ENCODE measurements around the gene EARS2.
"Not testable (repeated sequence)": the region's sequence is repeated elsewhere in the genome, so short reads cannot be mapped to it uniquely, and the experiment has no call there.

EARS2 gene

GRCh38 chr16:23498863-23499262 lies 58.3 kb downstream of the EARS2 start:
- DNase-seq, result peak in 3 of 42 donors; percentile 22 to 49 (median 24)
- intact Hi-C loops (cut with DNase I), result no loop called here

- intact Hi-C loops (cut with DNase I), result no loop called here
- DNase-seq, result no peak
Measured at GRCh38 chr16:23497543-23497868, 59.6 kb downstream of the EARS2 start.

GRCh38 chr16:23496821-23497542 lies 60.2 kb downstream of the EARS2 start:
- intact Hi-C loops (cut with DNase I), result no loop called here
- no peak for DNase-seq

- DNase-seq, result no peak
- intact Hi-C loops (cut with DNase I), result no loop called here
Measured at GRCh38 chr16:23495671-23496070, 61.5 kb downstream of the EARS2 start.

- no peak for DNase-seq
- intact Hi-C loops (cut with DNase I), result no loop called here
Measured at GRCh38 chr16:23494188-23494587, 63.0 kb downstream of the EARS2 start.

- intact Hi-C loops (cut with DNase I), result no loop called here
- DNase-seq, result no peak
Measured at GRCh38 chr16:23491490-23492391, 65.4 kb downstream of the EARS2 start.

- no peak for DNase-seq
- intact Hi-C loops (cut with DNase I), result no loop called here
Measured at GRCh38 chr16:23486480-23486879, 70.7 kb downstream of the EARS2 start.

- intact Hi-C loops (cut with DNase I), result no loop called here
- DNase-seq, result no peak
Measured at GRCh38 chr16:23485841-23486240, 71.3 kb downstream of the EARS2 start.

GRCh38 chr16:23485257-23485614 lies 71.9 kb downstream of the EARS2 start:
- intact Hi-C loops (cut with DNase I), result no loop called here

GRCh38 chr16:23484510-23485256 lies 72.5 kb downstream of the EARS2 start:
- intact Hi-C loops (cut with DNase I), result no loop called here
- DNase-seq, result no peak

More at GRCh38 chr16:23485257-23485614, 71.9 kb downstream of the EARS2 start:
- no peak for DNase-seq

- DNase-seq; intact Hi-C loops (cut with DNase I): not testable (repeated sequence)
Measured at GRCh38 chr16:23483492-23483891, 73.7 kb downstream of the EARS2 start.

- intact Hi-C loops (cut with DNase I), result no loop called here
- peak in 13 of 42 donors; percentile 22 to 56 (median 32) for DNase-seq
Measured at GRCh38 chr16:23482778-23483177, 74.4 kb downstream of the EARS2 start.

GRCh38 chr16:23480257-23480656 lies 76.9 kb downstream of the EARS2 start:
- DNase-seq, result no peak
- intact Hi-C loops (cut with DNase I), result no loop called here

- no peak for DNase-seq
- intact Hi-C loops (cut with DNase I), result no loop called here
Measured at GRCh38 chr16:23479138-23479537, 78.0 kb downstream of the EARS2 start.

- intact Hi-C loops (cut with DNase I), result no loop called here
- DNase-seq, result no peak
Measured at GRCh38 chr16:23478566-23478965, 78.6 kb downstream of the EARS2 start.

GRCh38 chr16:23476289-23476688 lies 80.9 kb downstream of the EARS2 start:
- no peak for DNase-seq
- intact Hi-C loops (cut with DNase I), result no loop called here

Measured in head of caudate nucleus (tissue), 42 donors.